ENCODE measurements around the gene PDCD11. TPM values are rescaled to one million over a fixed set of nuclear protein-coding genes. Genes with fewer than 3 reads are reported as not detected.

The PDCD11 gene
- total and polyA plus RNA-seq, 8 donors: 2.3 to 28.0 (median 12.9) TPM

GRCh38 chr10:103458720-103459119 is 62.3 kb downstream of the PDCD11 start, which contains the start of gene CALHM1:
Gene CALHM1, minus strand, starts transcription at chr10:103458900. Its CDS starts 149 bp downstream, at chr10:103458751.
- H3K4me1 ChIP-seq: no peaks in the 10 kb centered on the region
- H3K27me3 ChIP-seq: no peaks in the 10 kb centered on the region
- 44 to 59% (median 56%) methylated on average over 5 to 9 of the region's 9 CpGs for WGBS, 5 donors
- H3K9me3 ChIP-seq: no peaks in the 10 kb centered on the region
- intact Hi-C loops (cut with DNase I; ENCODE audit: low total_unique reads): no loop called here
- no peak for TF ChIP-seq CTCF (IDR thresholded peaks at IDR 0.05)
- TF ChIP-seq POLR2AphosphoS5 (IDR thresholded peaks at IDR 0.05): no peak
- TF ChIP-seq POLR2A (IDR thresholded peaks at IDR 0.05): no peak
- no peak for TF ChIP-seq EP300 (IDR thresholded peaks at IDR 0.05)
- H3K27ac ChIP-seq: no peak within 1 kb of the TSS
- no peak for DNase-seq
- no peaks in the 10 kb centered on the region for H3K36me3 ChIP-seq
- no peak within 1 kb of the TSS for H3K4me3 ChIP-seq

- intact Hi-C loops (cut with DNase I; ENCODE audit: low total_unique reads): no loop called here
- Histone ChIP-seq H3K4me1 (no peaks in the 10 kb centered on the region), H3K36me3 (no peaks in the 10 kb centered on the region), H3K27me3 (no peaks in the 10 kb centered on the region), H3K4me3 (no peak overlapping the region), H3K27ac (no peak overlapping the region), H3K9me3 (no peaks in the 10 kb centered on the region)
- TF ChIP-seq CTCF (IDR thresholded peaks at IDR 0.05) (no peak), POLR2AphosphoS5 (IDR thresholded peaks at IDR 0.05) (no peak), POLR2A (IDR thresholded peaks at IDR 0.05) (no peak), EP300 (IDR thresholded peaks at IDR 0.05) (no peak)
- WGBS, 5 donors: 55 to 69% (median 60%) methylated on average over 3 to 4 of the region's 4 CpGs
- DNase-seq: no peak
Observed at GRCh38 chr10:103459615-103460014, 63.2 kb downstream of the PDCD11 start.

GRCh38 chr10:103463499-103463898 is 67.1 kb downstream of the PDCD11 start:
- no peak for TF ChIP-seq EP300 (IDR thresholded peaks at IDR 0.05)
- TF ChIP-seq CTCF (IDR thresholded peaks at IDR 0.05): no peak
- no peak for TF ChIP-seq POLR2AphosphoS5 (IDR thresholded peaks at IDR 0.05)
- no peak for TF ChIP-seq POLR2A (IDR thresholded peaks at IDR 0.05)
- no peak overlapping the region for H3K27ac ChIP-seq

GRCh38 chr10:103465411-103466179 is 69.2 kb downstream of the PDCD11 start:
- Histone ChIP-seq H3K9me3 (no peaks in the 10 kb centered on the region), H3K4me1 (no peaks in the 10 kb centered on the region), H3K27me3 (no peaks in the 10 kb centered on the region), H3K4me3 (no peak overlapping the region), H3K27ac (no peak overlapping the region), H3K36me3 (no peaks in the 10 kb centered on the region)
- 86 to 92% (median 88%) methylated on average over 14 of the region's 14 CpGs for WGBS, 5 donors
- intact Hi-C loops (cut with DNase I; ENCODE audit: low total_unique reads): no loop called here
- DNase-seq: no peak
- TF ChIP-seq POLR2A (IDR thresholded peaks at IDR 0.05) (no peak), CTCF (IDR thresholded peaks at IDR 0.05) (no peak), POLR2AphosphoS5 (IDR thresholded peaks at IDR 0.05) (no peak), EP300 (IDR thresholded peaks at IDR 0.05) (no peak)

More at GRCh38 chr10:103463499-103463898, 67.1 kb downstream of the PDCD11 start:
- no peaks in the 10 kb centered on the region for H3K4me1 ChIP-seq
- H3K27me3 ChIP-seq: no peaks in the 10 kb centered on the region
- intact Hi-C loops (cut with DNase I; ENCODE audit: low total_unique reads): no loop called here
- H3K4me3 ChIP-seq: no peak overlapping the region
- 63 to 76% (median 70%) methylated on average over 4 of the region's 4 CpGs for WGBS, 5 donors
- H3K9me3 ChIP-seq: no peaks in the 10 kb centered on the region
- DNase-seq: no peak
- H3K36me3 ChIP-seq: no peaks in the 10 kb centered on the region

All from stomach (tissue), 9 donors.